ENCODE data around the gene SERPING1. TPM values are rescaled to one million over a fixed set of nuclear protein-coding genes. Genes with fewer than 3 reads are reported as not detected.

Gene SERPING1
- total RNA-seq, 1 donor from 2014 or later, result 0.40 TPM

DNA sequence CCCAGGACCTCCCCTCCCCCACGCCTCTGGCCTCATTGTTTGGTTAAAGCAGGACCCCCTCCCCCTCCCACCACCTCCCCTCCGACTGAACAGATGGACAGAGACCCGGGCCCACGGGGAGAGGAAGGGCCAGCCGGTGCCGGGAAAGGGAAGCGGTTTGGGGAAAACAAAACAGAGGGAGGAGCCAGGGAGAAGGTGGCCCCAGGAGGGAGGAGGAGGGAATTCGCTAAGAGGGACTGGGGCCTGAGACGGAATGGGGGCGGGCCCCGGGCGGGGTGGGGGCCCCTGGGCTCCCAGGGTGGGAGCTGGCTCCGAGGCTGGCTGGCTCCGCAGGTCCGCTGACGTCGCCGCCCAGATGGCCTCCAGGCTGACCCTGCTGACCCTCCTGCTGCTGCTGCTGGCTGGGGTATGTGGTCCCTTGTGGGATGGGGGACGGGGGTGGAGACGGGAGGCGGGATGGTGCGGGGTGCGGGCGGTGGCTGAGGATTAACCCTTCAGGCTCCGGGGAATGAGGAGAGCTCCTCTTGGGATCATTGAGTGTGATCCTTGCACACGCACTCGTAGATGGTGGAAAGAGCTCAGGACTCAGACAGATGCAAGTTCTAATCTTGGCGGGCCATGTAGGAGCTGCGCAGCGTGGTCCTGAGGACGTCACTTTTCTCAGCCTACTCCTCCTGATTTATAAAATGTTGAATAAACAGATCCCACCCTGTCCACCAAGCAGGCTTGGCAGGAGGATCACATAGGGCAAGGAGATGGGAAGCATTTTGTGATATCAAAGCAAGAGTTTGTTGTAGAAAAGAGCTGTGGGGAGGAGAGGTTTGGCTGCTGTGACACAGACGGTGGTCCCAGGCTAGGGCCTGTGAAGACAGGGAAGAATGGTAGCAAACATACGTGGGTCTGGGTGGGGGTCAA lies 688 bp downstream of the SERPING1 start:
- no peak for DNase-seq (ENCODE audit: low read depth in 2 of 2)

DNA sequence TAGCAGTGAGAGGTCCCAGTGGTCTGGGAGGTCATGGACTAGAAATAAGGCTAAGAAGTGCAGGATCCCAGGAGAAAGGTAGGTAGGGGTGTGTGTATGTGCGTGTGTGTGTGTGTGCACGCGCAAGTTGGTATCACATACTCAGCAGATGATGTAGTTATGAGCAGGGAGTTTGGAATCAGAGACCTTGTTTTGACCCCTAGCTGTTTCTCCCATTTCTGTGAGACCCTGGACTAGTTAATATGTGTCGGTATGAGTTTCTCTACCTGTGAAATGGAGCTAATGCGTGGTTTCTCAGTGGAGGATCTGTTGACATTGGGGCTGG lies 1.3 kb downstream of the SERPING1 start:
- DNase-seq (ENCODE audit: low read depth in 2 of 2), result no peak

DNA sequence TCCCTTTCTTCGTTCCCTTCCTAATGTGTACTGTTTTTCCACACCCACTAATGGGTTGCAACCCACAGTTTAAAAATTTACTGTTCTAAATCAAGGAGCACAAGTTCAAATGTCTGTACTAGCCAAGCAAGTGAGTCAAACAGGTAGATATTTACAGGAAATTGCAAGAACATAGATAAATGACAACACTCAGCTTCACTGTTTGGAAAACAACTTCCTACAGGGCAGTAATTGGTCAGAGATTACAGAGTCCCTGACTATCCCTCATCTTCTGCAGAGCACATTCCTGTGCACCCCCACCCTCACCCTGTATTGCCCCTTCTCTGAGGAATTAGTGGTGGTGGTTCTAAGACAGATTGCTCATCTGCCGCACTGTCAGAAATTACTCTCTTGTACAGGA lies 1.9 kb downstream of the SERPING1 start:
- DNase-seq (ENCODE audit: low read depth in 2 of 2), result no peak

DNA sequence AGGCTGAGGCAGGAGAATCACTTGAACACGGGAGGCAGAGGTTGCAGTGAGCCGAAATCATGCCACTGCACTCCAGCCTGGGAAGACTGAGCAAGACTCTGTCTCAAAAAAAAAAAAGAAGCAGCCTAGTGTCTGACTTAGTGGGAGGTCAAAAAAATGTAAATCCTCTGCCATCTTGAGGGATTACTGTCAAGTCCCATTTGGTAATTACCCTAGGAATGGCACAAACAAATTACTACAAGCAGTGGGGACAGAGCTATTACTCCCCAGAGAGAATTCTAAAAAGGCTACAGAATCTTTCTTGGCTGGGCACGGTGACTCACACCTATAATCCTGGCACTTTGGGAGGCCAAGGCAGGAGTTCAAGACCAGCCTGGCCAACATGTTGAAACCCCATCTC lies 3.8 kb downstream of the SERPING1 start:
- DNase-seq (ENCODE audit: low read depth in 2 of 2), result no peak

DNA sequence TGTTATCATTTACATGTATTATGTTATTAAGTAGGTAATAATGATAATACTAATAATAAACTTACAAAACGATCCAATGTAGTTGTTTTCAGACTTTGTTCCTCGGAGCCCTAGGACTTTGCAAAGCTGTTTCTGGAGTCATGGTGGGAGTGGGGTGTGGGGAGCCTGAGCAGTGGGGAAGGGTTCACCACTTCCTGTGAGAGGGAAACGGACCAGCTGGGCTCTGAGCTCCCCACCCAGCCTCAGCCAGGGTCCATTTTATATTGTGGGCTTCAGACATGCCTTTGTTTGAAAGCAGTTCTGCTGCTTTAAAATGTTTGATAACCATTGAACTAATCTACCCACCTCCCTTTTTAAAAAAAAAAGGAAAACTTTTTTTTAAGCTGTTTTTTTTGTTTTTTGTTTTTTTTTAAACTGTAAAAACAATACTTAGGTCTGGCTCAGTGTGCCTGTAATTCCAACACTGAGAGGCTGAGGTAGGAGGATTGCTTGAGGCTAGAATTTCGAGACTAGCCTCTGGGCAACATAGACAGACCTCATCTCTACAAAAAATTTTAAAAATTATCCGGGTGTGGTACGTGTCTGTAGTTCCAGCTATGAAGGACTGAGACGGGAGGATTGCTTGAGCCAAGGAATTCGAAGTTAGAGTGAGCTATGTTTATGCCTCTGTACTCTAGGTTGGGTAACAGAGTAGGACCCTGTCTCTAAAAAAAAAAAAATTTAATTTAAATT lies 7.0 kb downstream of the SERPING1 start:
- DNase-seq (ENCODE audit: low read depth in 2 of 2), result no peak

DNA sequence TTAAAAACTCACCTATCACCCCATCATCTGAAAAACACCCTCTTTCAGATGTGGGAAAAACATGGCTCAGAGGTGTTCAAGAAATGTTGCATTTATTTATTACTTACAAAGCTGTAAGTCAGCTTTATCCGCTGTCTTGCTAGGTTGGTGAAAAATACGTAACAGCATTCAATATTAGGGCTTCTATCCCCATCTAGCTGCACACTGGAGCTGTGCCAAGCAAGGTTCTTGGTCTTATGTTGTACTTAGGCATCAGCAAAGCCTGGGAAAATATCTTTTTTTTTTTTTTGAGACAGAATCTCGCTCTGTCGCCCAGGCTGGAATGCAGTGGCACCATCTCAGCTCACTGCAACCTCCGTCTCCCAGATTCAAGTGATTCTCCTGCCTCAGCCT lies 7.5 kb downstream of the SERPING1 start:
- no peak for DNase-seq (ENCODE audit: low read depth in 2 of 2)

DNA sequence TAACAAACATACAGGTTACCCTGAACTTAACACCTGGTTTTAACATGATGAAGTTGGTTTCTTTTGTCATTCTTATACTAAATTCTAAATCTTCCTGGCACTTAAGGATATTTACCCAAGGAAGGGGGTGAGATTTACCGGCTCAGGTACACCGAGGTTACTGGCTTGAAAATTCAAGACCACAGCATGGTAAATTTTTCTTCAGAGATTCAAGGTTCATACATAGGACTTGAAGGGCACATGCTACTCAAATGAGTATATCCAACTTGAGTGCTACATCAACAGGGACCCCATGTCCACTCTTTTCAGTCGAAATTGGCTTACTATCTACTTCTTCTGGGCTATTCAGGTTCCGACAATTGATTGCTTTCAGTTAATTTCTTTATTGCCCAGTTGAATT lies 12.7 kb downstream of the SERPING1 start:
- no peak for DNase-seq (ENCODE audit: low read depth in 2 of 2)

DNA sequence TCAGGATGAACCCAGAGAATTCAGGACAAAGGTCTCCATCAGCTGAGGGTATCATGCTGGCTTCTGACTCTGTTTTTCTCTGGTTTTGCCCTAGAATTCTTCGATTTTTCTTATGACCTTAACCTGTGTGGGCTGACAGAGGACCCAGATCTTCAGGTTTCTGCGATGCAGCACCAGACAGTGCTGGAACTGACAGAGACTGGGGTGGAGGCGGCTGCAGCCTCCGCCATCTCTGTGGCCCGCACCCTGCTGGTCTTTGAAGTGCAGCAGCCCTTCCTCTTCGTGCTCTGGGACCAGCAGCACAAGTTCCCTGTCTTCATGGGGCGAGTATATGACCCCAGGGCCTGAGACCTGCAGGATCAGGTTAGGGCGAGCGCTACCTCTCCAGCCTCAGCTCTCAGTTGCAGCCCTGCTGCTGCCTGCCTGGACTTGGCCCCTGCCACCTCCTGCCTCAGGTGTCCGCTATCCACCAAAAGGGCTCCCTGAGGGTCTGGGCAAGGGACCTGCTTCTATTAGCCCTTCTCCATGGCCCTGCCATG lies 16.8 kb downstream of the SERPING1 start:
- no peak for DNase-seq (ENCODE audit: low read depth in 2 of 2)

DNA sequence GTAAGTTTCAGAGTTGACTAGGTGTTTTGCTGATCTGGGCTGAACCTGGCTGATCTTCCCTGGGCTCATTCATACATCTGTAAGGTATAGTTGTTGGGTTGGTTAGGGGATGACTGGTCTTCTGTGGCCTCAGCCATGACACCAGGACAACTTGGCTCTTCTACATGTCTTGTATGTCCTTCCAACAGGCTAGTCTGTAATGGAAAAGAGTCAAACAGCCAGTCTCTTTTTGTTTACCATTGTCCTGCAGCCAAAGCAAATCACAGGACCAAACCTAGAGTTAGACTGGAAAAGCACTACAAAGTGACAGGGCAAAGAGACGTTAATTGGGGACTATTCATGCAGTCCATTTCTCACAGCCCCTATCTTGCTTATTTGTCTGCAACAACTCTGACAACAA lies 17.8 kb downstream of the SERPING1 start:
- DNase-seq (ENCODE audit: low read depth in 2 of 2), result no peak

DNA sequence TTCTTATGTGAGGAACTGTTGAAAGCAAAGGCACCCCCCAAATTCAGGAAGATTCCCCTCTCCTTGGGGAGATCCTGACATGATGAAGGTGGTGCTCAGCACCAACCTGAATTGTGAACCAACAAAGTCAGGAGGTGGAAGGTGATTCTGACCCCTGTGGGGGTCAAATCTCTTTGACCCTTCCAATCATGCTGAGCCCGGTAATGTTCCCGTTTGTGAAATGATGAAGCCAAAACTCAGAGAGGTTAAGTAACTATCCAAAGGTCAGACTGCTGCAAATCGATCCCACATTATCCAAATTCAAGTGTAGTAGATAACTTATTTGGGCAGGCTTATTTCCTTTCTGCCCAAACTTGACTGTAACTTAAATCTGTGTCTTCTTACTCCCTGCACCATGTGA lies 19.1 kb downstream of the SERPING1 start:
- no peak for DNase-seq (ENCODE audit: low read depth in 2 of 2)

DNA sequence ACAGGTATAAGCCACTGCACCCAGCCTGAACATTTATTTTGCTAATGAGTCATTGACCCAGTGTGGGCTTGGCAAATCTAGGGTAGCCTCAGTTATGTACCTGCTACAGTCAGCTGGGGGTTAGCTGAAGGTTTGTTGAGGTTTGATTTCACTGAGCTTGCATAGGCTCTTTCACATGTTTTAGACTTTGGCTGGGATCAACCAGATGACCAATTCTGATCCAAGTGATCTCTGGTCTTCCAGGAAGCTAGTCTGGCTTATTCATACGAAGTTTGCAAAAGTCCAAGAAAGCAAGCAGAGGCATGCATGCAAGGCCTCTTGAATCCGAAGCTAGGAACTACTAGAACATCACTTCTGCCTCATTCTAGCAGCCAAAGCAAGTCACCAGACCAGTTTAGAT lies 21.0 kb downstream of the SERPING1 start:
- no peak for DNase-seq (ENCODE audit: low read depth in 2 of 2)

DNA sequence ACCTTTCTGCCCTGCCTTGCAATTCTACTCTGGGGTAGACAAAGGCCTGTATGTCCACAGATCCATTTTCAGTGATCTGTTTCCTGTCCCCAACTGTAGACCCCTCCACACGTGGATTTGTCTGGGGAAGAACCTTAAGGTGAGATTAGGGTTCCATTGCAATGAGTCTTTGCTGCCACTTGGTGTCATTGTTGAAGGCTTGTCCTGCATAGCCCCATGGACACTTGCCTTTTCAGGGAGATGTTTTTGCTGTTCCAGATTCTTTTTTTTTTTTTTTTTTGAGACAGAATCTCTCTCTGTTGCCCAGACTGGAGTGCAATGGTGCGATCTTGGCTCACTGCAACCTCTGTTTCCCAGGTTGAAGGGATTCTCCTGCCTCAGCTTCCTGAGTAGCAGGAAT lies 21.8 kb downstream of the SERPING1 start:
- no peak for DNase-seq (ENCODE audit: low read depth in 2 of 2)

DNA sequence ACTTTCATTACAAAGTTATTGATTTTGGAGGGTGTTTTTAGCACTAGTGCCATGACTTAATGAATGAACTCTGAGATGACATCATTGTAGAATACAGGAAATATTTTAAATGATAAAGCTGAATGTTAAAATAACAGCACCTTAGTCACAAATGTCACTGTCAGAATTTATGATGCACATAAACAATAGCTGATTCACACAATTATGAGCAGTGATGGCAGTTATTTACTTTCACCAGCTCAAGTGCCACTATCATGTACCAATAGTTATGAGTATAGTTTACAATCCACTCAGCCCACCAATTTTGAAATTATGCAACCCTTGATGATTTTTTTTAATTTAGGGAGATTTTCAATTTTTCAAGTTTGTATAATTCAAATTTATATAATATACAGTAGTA lies 23.0 kb downstream of the SERPING1 start:
- no peak for DNase-seq (ENCODE audit: low read depth in 2 of 2)

DNA sequence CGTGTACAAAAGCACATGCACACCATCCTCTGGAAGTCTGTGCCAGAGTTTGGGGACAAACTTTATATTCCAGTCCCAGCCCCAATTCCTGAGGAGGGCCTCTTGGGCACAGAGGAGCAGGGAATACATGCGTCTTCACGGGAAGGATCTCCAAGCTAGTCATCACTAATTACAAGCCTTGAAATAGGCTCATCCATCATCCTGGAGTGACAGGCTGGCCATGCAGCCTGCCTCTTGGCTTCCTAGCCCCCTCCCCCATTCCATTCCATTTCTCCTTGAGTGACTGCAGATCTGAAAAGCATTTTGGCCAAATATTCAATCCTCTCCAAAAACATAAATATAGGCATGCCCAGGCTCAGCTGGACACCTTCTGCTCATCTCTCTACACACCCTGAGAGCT lies 24.8 kb downstream of the SERPING1 start:
- no peak for DNase-seq (ENCODE audit: low read depth in 2 of 2)

DNA sequence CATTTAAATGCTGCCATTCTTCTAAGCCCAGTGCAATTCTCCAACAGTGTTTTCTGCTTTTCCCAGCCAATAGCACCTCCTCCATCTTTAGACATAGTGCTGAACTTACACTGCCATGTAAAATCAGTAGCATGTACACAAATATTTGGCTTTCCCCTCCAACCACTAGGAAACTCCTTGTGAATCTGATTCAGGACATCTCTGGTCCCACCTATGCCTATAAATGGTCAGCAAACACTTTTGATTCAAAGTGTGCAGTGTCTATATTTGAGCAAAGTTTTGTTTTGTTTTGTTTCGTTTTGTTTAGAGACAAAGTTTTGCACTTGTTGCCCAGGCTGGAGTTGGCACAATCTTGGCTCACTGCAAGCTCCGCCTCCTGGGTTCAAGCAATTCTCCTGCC lies 27.4 kb downstream of the SERPING1 start:
- DNase-seq (ENCODE audit: low read depth in 2 of 2), result no peak

DNA sequence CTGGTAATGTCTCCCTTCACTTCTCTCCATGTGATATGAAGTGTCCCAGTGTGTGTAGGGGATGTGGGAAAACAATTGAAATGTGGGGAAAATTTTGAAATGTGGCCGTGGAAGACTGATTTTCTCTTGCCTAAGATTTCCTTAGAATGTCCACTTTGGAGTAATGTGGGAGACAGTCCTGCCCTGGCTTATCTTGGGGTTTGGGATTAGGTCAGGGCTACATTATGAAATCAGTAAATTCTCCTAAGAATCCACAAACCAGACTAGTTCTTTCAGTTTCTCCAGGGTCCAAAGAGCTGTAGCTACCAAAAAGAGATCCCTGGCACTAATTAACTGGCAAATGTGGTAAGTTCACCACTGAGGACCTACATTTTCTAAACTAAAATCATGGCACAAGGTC lies 29.4 kb downstream of the SERPING1 start:
- no peak for DNase-seq (ENCODE audit: low read depth in 2 of 2)

DNA sequence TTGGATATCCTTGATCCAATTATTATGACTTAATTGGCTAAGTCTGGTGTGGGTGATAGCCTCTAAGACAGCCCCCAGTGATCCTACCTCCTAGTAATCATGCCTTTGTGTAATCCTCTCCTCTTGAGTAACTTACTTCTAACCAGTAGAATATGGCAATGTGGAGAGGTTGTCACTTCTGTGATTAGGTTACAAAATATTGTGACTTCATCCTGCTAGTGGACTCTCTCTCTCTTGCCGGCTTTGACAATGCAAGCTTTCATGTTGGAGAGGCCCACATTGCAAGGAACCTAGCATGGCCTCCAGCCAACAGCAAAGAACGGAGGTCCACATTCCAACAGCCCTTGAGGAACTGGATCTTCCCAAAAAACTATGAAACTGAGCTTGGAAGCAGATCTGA lies 32.7 kb downstream of the SERPING1 start:
- DNase-seq (ENCODE audit: low read depth in 2 of 2), result no peak

DNA sequence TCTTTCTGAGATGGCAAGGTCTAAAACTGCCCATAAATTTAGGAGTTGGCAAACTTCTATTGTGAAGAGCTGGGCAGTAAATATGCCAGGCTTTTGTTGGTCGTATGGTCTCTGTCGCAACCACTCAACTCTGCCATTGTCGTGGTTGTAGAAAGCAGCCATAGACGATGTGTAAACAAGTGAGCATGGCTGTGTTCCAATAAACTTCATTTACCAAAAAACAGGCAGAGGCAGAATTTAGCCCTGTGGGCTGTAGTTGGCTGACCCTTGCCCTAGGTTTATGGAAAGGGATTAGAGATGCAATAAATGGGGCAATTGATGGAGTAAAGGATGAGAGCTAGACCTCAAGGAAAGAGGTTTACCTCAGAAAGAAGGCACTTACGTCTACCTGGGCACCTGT lies 34.6 kb downstream of the SERPING1 start:
- no peak for DNase-seq (ENCODE audit: low read depth in 2 of 2)

DNA sequence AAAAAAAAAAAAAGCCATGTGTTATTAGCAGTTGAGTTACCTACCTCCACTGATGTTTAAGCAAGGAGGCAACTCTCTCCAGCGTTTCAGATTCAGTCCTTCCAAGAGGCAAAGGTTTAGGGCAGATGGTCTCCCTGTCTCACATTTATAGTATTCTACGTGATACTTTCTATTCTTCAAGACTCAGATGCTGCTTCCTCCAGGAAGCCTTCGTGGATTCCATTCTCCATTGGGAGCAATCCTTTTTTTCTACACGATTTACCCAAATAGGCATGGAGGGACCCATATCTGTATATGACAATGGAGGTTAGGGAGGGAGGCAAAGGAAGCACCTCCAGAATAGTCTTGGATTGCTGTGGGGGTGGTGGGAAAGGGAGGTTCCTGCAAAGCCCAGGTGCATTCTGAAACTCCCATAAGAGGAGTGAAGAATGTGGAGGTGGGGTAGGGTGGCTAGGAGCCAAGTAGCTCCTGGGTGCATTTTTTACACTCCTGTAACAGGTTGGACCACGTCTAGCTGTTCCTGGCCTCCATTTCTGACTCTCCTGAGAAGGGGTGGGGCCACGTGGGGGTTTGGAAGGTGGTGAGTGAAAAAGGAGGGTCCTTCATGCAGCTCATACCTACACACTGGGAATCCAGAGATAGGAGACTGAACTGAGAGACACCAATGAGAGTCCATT lies 36.0 kb downstream of the SERPING1 start:
- no peak for DNase-seq (ENCODE audit: low read depth in 2 of 2)

DNA sequence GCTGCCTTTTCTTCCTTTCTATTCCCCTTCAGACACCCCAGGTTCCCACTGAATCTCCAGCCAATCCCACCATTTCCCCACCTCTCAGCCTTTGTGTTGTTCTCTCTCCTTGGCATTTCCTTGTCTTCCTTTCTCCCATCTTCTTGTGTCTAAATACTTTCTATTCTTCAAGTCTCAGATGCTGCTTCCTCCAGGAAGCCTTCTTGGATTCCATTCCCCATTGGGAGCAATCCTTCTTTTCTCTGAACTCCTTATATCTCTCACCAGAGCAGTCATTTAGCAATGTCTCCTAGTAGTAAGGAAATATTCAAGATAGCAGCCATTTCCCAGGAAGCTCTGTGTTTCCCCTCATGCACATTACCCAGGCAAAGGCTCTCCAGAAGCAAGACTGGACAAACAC lies 36.8 kb downstream of the SERPING1 start:
- no peak for DNase-seq (ENCODE audit: low read depth in 2 of 2)

DNA sequence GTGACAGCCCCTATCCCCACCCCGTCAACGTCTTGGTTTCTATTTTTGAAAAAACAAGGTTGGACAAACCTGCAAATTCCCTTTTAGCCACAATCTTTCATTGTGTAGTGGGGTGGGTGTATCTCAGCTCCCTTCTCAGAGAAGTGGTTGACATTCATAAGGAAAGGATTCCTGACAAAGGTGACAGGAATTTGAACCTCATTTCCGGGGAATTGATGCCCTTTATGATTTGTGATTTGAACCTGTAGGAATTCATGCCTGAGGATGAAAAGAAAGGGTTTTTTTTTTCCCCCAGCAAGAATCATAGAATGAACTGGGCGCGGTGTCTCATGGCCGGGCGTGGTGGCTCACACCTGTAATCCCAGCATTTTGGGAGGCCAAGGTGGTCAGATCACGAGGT lies 37.8 kb downstream of the SERPING1 start:
- no peak for DNase-seq (ENCODE audit: low read depth in 2 of 2)

DNA sequence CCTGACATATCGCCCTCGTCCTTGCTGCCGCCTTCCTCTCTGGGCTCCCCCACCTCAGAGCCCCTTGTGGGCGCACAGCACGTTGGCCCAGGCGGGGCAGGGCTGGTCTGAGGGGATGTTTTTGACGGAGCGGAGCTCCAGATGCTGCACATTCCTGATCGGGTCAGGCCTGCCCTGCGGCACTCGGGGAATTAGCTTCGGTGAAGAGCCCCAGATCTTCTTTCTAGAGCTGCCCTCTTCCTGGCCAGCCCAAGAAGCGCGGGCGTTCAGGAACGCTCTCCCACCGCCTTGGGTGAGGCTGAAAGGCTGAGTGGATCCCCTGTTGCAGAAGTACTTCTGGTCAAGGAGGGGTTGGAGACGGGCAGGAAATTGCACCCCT lies 40.1 kb downstream of the SERPING1 start:
- DNase-seq (ENCODE audit: low read depth in 2 of 2), result no peak

All from lung microvascular endothelial cell (primary cell).